ENCODE results near the gene GNG12. TPM values are rescaled to one million over a fixed set of nuclear protein-coding genes. Genes with fewer than 3 reads are reported as not detected.

Gene GNG12
- total RNA-seq, 2 experiments from 2014 or later: not detected

GRCh38 chr1:67652800-67653199 lies 180.5 kb downstream of the GNG12 start:
- TF ChIP-seq CTCF (IDR thresholded peaks at IDR 0.05): no peak
- CTCF ChIA-PET: no interaction called here
- intact Hi-C loops (cut with micrococcal nuclease): no loop called here
- Mint-ChIP-seq H3K36me3 (ENCODE audit: low read depth) (no peaks in the 10 kb centered on the region), H3K4me1 (ENCODE audit: low read depth) (no peaks in the 10 kb centered on the region), H3K27me3 (no peaks in the 10 kb centered on the region), H3K27ac (no peak overlapping the region), H3K9me3 (no peaks in the 10 kb centered on the region), H3K4me3 (no peak overlapping the region)
- POLR2A ChIA-PET: no interaction called here
- DNase-seq: no peak
- ATAC-seq: no peak

Other genes with a start within 250 kb of the GNG12 start
- 10 to 100 TPM; 33.5 to 34.3 TPM for gene GADD45A, start 148.3 kb downstream of the GNG12 start, total RNA-seq
- gene DIRAS3, start 217.2 kb upstream of the GNG12 start, total RNA-seq: under 1 TPM; 0.18 to 0.20 TPM